Measurements from ENCODE around the gene SLC15A3.

DNA sequence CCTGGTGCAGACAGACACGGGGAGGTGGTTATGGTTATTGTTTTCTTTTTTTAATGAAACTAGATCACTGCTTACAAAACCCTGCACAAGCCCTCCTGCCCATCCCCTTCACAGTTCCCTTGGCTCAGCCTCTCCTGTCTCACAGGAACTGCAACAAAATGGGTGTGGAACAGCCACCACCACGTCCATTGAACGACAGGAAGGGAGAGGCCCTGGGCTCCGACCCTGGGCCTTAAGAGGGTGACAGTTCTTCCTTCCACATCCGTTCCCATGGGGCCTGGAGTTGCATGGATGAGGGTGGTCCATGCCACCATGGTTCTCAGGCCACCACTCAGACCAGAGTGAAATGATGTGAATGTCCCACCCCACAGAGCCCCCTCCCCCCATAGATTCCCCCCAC, 61.3 kb downstream of the SLC15A3 start:
- TF ChIP-seq, protein P1, sequence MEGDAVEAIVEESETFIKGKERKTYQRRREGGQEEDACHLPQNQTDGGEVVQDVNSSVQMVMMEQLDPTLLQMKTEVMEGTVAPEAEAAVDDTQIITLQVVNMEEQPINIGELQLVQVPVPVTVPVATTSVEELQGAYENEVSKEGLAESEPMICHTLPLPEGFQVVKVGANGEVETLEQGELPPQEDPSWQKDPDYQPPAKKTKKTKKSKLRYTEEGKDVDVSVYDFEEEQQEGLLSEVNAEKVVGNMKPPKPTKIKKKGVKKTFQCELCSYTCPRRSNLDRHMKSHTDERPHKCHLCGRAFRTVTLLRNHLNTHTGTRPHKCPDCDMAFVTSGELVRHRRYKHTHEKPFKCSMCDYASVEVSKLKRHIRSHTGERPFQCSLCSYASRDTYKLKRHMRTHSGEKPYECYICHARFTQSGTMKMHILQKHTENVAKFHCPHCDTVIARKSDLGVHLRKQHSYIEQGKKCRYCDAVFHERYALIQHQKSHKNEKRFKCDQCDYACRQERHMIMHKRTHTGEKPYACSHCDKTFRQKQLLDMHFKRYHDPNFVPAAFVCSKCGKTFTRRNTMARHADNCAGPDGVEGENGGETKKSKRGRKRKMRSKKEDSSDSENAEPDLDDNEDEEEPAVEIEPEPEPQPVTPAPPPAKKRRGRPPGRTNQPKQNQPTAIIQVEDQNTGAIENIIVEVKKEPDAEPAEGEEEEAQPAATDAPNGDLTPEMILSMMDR (IDR thresholded peaks at IDR 0.05), result no peak
- TF ChIP-seq EP300 (IDR thresholded peaks at IDR 0.05; ENCODE audit: low read depth), result no peak
- TF ChIP-seq POLR2A (IDR thresholded peaks at IDR 0.05), result no peak
